Loucy (cell line): Measurements from ENCODE around the gene HLA-B.

Source experiments
- H2AFZ ChIP-seq: fragments of 200-600 bp; sonication (generic); 2 replicates; pipeline ENCODE4 v1.6.0; 2016; ENCODE audit warnings: antibody characterized with exemption, mild to moderate bottlenecking, low read length, moderate library complexity
- H3F3A ChIP-seq: fragments of 200-600 bp; 2 replicates; pipeline ENCODE4 v1.6.0; 2016; ENCODE audit warnings: antibody characterized with exemption, low read depth, mild to moderate bottlenecking
- H3K27me3 ChIP-seq: fragments of 200-600 bp; sonication (generic); 2 replicates; pipeline ENCODE4 v1.6.1; 2014; ENCODE audit warnings: low read length, mild to moderate bottlenecking; ENCODE audit not compliant: insufficient read depth, poor library complexity, severe bottlenecking
- H3K36me3 ChIP-seq: fragments of 200-600 bp; sonication (generic); 2 replicates; pipeline ENCODE4 v1.6.1; 2016; ENCODE audit warnings: low read length; ENCODE audit not compliant: insufficient read depth
- H3K4me1 ChIP-seq: fragments of 200-600 bp; sonication (generic); 2 replicates; pipeline ENCODE4 v1.5.1; 2014; ENCODE audit warnings: low read length, mild to moderate bottlenecking; ENCODE audit not compliant: insufficient read depth, poor library complexity, severe bottlenecking
- H3K4me2 ChIP-seq: fragments of 200-600 bp; sonication (generic); 2 replicates; pipeline ENCODE4 v1.6.0; 2014; ENCODE audit warnings: antibody characterized with exemption, low read length, low read depth, mild to moderate bottlenecking; ENCODE audit not compliant: poor library complexity, severe bottlenecking
- H3K4me3 ChIP-seq: fragments of 200-600 bp; sonication (generic); 2 replicates; pipeline ENCODE4 v1.5.1; 2014; ENCODE audit warnings: low read length, mild to moderate bottlenecking, mixed read lengths; ENCODE audit not compliant: poor library complexity, severe bottlenecking
- H3K79me2 ChIP-seq: fragments of 200-600 bp; sonication (generic); 2 replicates; pipeline ENCODE4 v1.6.1; 2014; ENCODE audit warnings: low read length; ENCODE audit not compliant: insufficient read depth
- H3K9ac ChIP-seq: fragments of 200-600 bp; sonication (generic); 2 replicates; pipeline ENCODE4 v1.6.0; 2014; ENCODE audit warnings: mild to moderate bottlenecking, low read depth, low read length, moderate library complexity; ENCODE audit not compliant: poor library complexity, severe bottlenecking
- H3K9me2 ChIP-seq: fragments of 200-600 bp; sonication (generic); replicated peaks from 2 replicates; pipeline ENCODE4 v1.6.1; 2016; ENCODE audit warnings: low read depth, low read length, mixed read lengths
- H3K9me3 ChIP-seq: fragments of 200-600 bp; sonication (generic); 2 replicates; pipeline ENCODE4 v1.6.1; 2014; ENCODE audit warnings: mild to moderate bottlenecking, antibody characterized with exemption, low read length, low read depth; ENCODE audit not compliant: insufficient read depth
- H4K20me1 ChIP-seq: fragments of 200-600 bp; sonication (generic); 2 replicates; pipeline ENCODE4 v1.6.0; 2014; ENCODE audit warnings: antibody characterized with exemption, low read length, mild to moderate bottlenecking; ENCODE audit not compliant: insufficient read depth, poor library complexity, severe bottlenecking
- EZH2phosphoT487 ChIP-seq: fragments of 200-600 bp; IDR thresholded peaks from 2 replicates; pipeline ENCODE4 v1.6.1; 2018; ENCODE audit warnings: antibody characterized with exemption, mild to moderate bottlenecking, moderate library complexity, borderline replicate concordance
- TF ChIP-seq, protein P1 (sequence below): fragments of 200-600 bp; sonication (generic); conservative IDR thresholded peaks from 2 replicates; pipeline ENCODE4 v1.5.1; 2014; ENCODE audit warnings: mild to moderate bottlenecking, antibody characterized with exemption, low read length

Gene HLA-B

DNA sequence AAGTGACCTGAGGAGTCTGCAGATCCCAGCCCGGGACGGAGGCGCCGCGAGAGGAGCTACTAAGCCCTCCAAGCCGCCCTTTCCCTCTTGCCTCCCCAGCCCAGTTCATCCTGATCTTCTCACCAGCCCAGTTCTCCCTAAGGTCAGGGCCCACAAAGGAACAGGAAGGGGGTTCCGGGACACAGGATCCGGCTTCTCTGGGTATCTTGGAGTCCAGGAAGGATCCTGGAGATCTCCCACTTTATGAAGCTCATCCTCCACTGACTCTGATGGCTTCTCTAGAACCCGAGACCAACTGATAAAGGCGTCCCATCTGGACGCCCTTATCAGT, 48.2 kb downstream of the HLA-B start:
- Histone ChIP-seq H3K9ac (no peak overlapping the region), H3K36me3 (no peaks in the 10 kb centered on the region), H3K9me2 (no peaks in the 10 kb centered on the region), H3K4me3 (no peak overlapping the region), H3K4me2 (no peak overlapping the region), H3K9me3 (no peaks in the 10 kb centered on the region), H3K4me1 (no peaks in the 10 kb centered on the region), H4K20me1 (no peaks in the 10 kb centered on the region), H3K27me3 (no peaks in the 10 kb centered on the region), H3K79me2 (no peaks in the 10 kb centered on the region), H2AFZ (no peak overlapping the region), H3F3A (no peaks in the 10 kb centered on the region)
- TF ChIP-seq EZH2phosphoT487 = no peak
- TF ChIP-seq, protein P1, sequence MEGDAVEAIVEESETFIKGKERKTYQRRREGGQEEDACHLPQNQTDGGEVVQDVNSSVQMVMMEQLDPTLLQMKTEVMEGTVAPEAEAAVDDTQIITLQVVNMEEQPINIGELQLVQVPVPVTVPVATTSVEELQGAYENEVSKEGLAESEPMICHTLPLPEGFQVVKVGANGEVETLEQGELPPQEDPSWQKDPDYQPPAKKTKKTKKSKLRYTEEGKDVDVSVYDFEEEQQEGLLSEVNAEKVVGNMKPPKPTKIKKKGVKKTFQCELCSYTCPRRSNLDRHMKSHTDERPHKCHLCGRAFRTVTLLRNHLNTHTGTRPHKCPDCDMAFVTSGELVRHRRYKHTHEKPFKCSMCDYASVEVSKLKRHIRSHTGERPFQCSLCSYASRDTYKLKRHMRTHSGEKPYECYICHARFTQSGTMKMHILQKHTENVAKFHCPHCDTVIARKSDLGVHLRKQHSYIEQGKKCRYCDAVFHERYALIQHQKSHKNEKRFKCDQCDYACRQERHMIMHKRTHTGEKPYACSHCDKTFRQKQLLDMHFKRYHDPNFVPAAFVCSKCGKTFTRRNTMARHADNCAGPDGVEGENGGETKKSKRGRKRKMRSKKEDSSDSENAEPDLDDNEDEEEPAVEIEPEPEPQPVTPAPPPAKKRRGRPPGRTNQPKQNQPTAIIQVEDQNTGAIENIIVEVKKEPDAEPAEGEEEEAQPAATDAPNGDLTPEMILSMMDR = no peak

DNA sequence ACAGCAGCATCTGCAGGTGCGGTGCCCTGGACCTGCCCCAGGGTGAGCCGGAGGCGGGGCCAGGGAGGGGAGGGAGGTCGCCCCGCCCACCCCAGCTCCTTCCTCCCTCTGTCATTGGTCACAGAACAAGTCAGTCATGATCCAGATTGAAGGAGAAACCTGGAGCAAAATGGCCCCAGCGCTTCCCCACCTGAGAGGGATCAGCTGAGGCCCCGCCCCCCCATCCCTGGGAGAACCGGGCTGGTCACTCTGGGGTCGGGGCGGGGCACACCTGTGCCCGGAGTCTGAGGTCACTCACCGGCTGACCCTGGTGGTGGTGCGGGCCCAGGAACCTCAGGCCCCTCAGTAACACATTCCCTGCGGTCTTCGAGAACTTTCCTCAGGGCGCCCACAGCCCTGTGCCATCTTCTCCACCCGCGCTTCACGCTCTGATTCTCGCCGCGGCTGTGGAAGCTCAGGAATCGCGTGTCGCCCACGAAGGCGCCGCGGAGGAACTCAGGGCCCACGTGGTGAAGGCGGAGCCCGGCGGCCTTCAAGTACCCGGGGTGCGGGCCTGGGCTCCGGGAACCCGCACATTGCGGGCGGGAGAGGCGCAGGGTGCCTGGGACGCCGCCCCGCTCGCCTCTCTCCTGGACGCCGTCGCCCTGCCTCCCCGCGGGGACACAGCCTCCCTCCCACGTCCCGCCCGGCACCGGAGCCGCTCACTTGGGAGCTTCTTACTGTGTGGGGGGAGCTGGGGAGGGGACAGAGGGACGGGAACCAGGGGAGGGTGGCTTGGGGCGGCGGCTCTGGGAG, 48.7 kb downstream of the HLA-B start:
- Histone ChIP-seq H3K36me3 (no peaks in the 10 kb centered on the region), H3K27me3 (no peaks in the 10 kb centered on the region), H3K4me2 (no peak overlapping the region), H4K20me1 (no peaks in the 10 kb centered on the region), H3K4me1 (no peaks in the 10 kb centered on the region), H3K79me2 (no peaks in the 10 kb centered on the region), H2AFZ (no peak overlapping the region), H3K4me3 (no peak overlapping the region), H3K9me3 (no peaks in the 10 kb centered on the region), H3K9ac (no peak overlapping the region), H3F3A (no peaks in the 10 kb centered on the region), H3K9me2 (no peaks in the 10 kb centered on the region)
- no peak for TF ChIP-seq EZH2phosphoT487
- TF ChIP-seq, protein P1 = no peak

DNA sequence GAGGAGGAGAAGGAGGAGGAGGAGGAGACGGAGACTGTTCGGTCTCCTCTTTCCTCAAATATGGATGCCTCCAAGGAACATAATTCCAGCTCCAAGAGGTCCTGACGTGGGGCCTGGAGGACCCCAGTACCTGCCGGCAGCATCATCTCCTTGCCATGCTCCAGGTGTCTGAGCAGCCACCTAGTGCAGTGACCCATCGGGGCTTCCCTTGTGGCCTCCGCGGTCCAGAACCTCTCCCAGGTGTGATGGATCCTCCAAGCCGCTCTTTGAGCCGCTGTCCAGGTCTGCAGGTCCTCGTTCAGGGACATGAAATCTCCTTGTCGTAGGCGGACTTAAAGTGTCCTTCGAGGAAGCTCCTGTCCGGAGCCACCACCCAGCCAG, 49.3 kb downstream of the HLA-B start:
- Histone ChIP-seq H3K9me2 (no peaks in the 10 kb centered on the region), H2AFZ (no peak overlapping the region), H3K4me3 (no peak overlapping the region), H3K9me3 (no peaks in the 10 kb centered on the region), H3K36me3 (no peaks in the 10 kb centered on the region), H3K79me2 (no peaks in the 10 kb centered on the region), H3F3A (no peaks in the 10 kb centered on the region), H4K20me1 (no peaks in the 10 kb centered on the region), H3K9ac (no peak overlapping the region), H3K4me2 (no peak overlapping the region), H3K27me3 (no peaks in the 10 kb centered on the region), H3K4me1 (no peaks in the 10 kb centered on the region)
- TF ChIP-seq EZH2phosphoT487 = no peak
- TF ChIP-seq, protein P1 = no peak
